ENCODE measurements around the gene PKD2. TPM values are rescaled to one million over a fixed set of nuclear protein-coding genes. Genes with fewer than 3 reads are reported as not detected.

The PKD2 gene
- total RNA-seq, 4 donors from 2014 or later = 79.1 to 128 (median 92.5) TPM

DNA sequence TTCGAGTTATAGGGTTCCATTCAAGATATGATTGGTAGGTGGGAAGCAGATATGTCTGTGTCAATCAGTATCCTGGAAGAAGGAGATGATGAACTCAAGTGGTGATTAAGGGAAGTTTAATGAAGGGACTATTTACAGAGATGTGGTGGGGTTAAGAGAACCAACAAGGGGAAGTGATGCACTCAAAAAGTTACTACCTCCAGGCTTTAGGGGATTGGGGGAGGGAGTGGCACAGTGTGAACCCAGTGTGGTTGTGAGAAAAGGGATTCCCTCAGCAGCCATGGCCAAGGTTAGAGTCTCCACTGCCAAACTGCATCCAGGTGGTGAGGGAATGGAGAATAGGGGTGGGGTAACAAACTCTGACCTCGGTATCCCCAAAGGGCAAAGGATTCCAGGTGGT is 27.9 kb downstream of the PKD2 start:
- Histone ChIP-seq H3K4me3 (no peak overlapping the region), H3K36me3 (peaks cover 40 to 77% (median 49%) of the 10 kb centered on the region in 4 donors), H3K4me1 (no peaks in the 10 kb centered on the region), H3K27me3 (no peaks in the 10 kb centered on the region), H3K27ac (replicated peaks in 1 of 4) (no peak overlapping the region), H3K9me3 (no peaks in the 10 kb centered on the region)
- no peak for TF ChIP-seq POLR2AphosphoS5 (IDR thresholded peaks at IDR 0.05)
- TF ChIP-seq, protein P1, sequence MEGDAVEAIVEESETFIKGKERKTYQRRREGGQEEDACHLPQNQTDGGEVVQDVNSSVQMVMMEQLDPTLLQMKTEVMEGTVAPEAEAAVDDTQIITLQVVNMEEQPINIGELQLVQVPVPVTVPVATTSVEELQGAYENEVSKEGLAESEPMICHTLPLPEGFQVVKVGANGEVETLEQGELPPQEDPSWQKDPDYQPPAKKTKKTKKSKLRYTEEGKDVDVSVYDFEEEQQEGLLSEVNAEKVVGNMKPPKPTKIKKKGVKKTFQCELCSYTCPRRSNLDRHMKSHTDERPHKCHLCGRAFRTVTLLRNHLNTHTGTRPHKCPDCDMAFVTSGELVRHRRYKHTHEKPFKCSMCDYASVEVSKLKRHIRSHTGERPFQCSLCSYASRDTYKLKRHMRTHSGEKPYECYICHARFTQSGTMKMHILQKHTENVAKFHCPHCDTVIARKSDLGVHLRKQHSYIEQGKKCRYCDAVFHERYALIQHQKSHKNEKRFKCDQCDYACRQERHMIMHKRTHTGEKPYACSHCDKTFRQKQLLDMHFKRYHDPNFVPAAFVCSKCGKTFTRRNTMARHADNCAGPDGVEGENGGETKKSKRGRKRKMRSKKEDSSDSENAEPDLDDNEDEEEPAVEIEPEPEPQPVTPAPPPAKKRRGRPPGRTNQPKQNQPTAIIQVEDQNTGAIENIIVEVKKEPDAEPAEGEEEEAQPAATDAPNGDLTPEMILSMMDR (IDR thresholded peaks at IDR 0.05) = no peak
- TF ChIP-seq POLR2A (IDR thresholded peaks at IDR 0.05; ENCODE audit: low read depth) = no peak
- no peak for TF ChIP-seq EP300 (IDR thresholded peaks at IDR 0.05)
- intact Hi-C loops (cut with DNase I) = no loop called here
- 98% methylated on average over 2 of the region's 2 CpGs for WGBS
- DNase-seq (ENCODE audit: extremely low spot score) = no peak

DNA sequence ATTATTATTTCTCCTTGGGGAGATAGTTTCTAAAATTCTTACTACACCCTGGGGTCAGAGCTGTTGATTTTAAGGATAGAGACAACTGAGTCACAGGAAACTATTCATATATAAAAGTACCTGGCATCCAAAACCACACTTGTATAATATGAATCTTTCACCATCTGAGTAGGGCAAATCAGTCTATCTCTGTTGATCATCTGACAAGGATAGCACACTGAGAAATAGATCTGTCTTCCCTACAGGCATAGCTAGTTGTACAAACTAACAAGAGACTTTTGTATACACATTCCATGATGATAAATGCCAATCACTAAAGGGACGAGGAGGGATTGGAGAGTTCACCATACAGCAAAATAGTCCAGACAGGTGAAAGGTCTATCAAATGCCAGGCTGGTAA is 30.0 kb downstream of the PKD2 start:
- H3K36me3 ChIP-seq = peaks cover 58 to 87% (median 65%) of the 10 kb centered on the region in 4 donors
- no peaks in the 10 kb centered on the region for H3K27me3 ChIP-seq
- H3K9me3 ChIP-seq = no peaks in the 10 kb centered on the region
- intact Hi-C loops (cut with DNase I) = no loop called here
- DNase-seq (ENCODE audit: extremely low spot score) = no peak
- H3K4me3 ChIP-seq = no peak overlapping the region
- no peak overlapping the region for H3K27ac ChIP-seq (replicated peaks in 1 of 4)
- WGBS = 87% methylated on average over 1 of the region's 1 CpG
- no peaks in the 10 kb centered on the region for H3K4me1 ChIP-seq
- TF ChIP-seq POLR2A (IDR thresholded peaks at IDR 0.05; ENCODE audit: low read depth) (no peak), POLR2AphosphoS5 (IDR thresholded peaks at IDR 0.05) (no peak), EP300 (IDR thresholded peaks at IDR 0.05) (no peak)
- TF ChIP-seq, protein P1 (IDR thresholded peaks at IDR 0.05) = no peak

DNA sequence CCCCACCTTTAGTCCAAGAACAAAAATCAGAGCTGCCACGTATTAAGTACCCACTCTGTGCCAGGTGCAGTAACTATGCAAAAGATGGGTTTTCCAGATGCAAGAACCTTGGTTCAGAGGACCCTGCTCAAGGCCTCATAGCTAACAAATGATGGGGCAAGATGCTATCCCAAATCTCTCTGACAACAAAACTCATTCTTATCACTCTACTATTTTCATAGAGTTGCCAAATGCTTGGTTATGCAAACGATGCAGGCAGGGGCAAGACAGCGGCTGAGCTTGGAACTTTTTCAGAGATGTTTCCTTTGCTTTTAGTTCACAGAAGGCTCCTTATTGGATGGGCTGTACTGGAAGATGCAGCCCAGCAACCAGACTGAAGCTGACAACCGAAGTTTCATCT is 30.5 kb downstream of the PKD2 start:
- H3K4me1 ChIP-seq = no peaks in the 10 kb centered on the region
- no peak overlapping the region for H3K27ac ChIP-seq (replicated peaks in 1 of 4)
- 89% methylated on average over 4 of the region's 4 CpGs for WGBS
- H3K36me3 ChIP-seq = peaks cover 58 to 87% (median 70%) of the 10 kb centered on the region in 4 donors
- no peak overlapping the region for H3K4me3 ChIP-seq
- TF ChIP-seq EP300 (IDR thresholded peaks at IDR 0.05) = no peak
- TF ChIP-seq POLR2AphosphoS5 (IDR thresholded peaks at IDR 0.05) = no peak
- no peak for TF ChIP-seq POLR2A (IDR thresholded peaks at IDR 0.05; ENCODE audit: low read depth)
- TF ChIP-seq, protein P1 (IDR thresholded peaks at IDR 0.05) = no peak
- no peaks in the 10 kb centered on the region for H3K27me3 ChIP-seq
- no peak for DNase-seq (ENCODE audit: extremely low spot score)
- intact Hi-C loops (cut with DNase I) = no loop called here
- H3K9me3 ChIP-seq = no peaks in the 10 kb centered on the region

DNA sequence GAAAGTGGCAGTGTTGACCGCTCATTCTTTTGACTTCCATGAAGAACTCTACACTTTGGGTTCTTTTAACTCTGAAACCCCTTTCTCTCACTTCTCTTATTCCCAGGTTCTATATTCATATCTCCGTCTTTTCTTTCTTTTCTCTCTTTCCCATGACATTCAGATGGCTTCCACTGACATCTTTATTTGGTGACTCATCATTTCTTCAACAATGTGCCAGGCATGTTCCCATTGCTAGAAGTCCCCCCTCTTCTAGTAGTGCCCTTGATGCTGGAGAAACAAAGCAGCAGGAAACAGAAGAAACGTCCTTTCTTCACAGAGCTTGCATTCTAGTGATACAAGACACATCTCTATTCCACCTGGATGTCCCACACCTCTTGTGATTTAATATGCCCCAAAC is 33.3 kb downstream of the PKD2 start:
- intact Hi-C loops (cut with DNase I) = no loop called here
- no peak overlapping the region for H3K4me3 ChIP-seq
- no peak overlapping the region for H3K27ac ChIP-seq (replicated peaks in 1 of 4)
- 88% methylated on average over 3 of the region's 3 CpGs for WGBS
- no peaks in the 10 kb centered on the region for H3K4me1 ChIP-seq
- no peaks in the 10 kb centered on the region for H3K27me3 ChIP-seq
- TF ChIP-seq, protein P1 (IDR thresholded peaks at IDR 0.05) = no peak
- TF ChIP-seq EP300 (IDR thresholded peaks at IDR 0.05) (no peak), POLR2A (IDR thresholded peaks at IDR 0.05; ENCODE audit: low read depth) (no peak), POLR2AphosphoS5 (IDR thresholded peaks at IDR 0.05) (no peak)
- peaks cover 78 to 99% (median 95%) of the 10 kb centered on the region in 4 donors for H3K36me3 ChIP-seq
- no peaks in the 10 kb centered on the region for H3K9me3 ChIP-seq
- DNase-seq (ENCODE audit: extremely low spot score) = no peak

DNA sequence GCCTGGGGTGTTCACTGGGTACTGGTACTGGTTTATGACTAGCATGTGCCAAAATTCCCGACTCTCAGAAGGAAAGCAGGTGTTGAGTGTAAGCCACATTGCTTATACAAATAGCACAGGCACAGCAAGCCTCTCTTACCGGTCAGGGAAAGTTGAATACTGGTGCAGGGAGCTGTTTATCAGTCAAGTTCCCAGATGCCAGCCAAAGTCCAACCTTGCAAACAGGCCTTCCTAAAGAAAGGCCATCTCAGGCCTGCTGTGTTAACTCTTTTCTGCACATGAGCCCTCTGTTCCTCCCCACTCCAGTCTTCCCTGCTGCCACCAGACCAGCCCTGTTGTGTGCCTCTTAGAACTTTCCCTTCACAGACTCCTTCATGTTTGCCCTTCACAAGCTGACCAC is 34.2 kb downstream of the PKD2 start:
- Histone ChIP-seq H3K36me3 (peaks cover 72 to 99% (median 94%) of the 10 kb centered on the region in 4 donors), H3K27ac (replicated peaks in 1 of 4) (no peak overlapping the region), H3K27me3 (no peaks in the 10 kb centered on the region), H3K4me1 (no peaks in the 10 kb centered on the region), H3K4me3 (no peak overlapping the region), H3K9me3 (no peaks in the 10 kb centered on the region)
- intact Hi-C loops (cut with DNase I) = no loop called here
- WGBS = 85% methylated on average over 2 of the region's 2 CpGs
- DNase-seq (ENCODE audit: extremely low spot score) = no peak
- TF ChIP-seq EP300 (IDR thresholded peaks at IDR 0.05) = no peak
